Fibroblast of lung (primary cell): Measurements from ENCODE around the gene AVP. TPM values are rescaled to one million over a fixed set of nuclear protein-coding genes. Genes with fewer than 3 reads are reported as not detected.

Experiments
- DNase-seq, 2 donors: peaks; one replicate each; pipeline versions ENCODE4 v3.0.0 to v3.0.0-alpha.2; 2010; ENCODE audit warnings: low read depth in 2 of 2
- H2AFZ ChIP-seq: 2 replicates; pipeline ENCODE4 v1.5.1; 2012; ENCODE audit warnings: low read length, control low read depth, inconsistent platforms
- H3K27ac ChIP-seq: 2 replicates; pipeline ENCODE4 v1.5.1; 2011; ENCODE audit warnings: low read length, control low read depth; ENCODE audit not compliant: insufficient read depth
- H3K27me3 ChIP-seq: 2 replicates; pipeline ENCODE4 v1.5.1; 2011; ENCODE audit warnings: mild to moderate bottlenecking, low read length; ENCODE audit not compliant: control insufficient read depth, insufficient read depth
- H3K36me3 ChIP-seq: 2 replicates; pipeline ENCODE4 v1.5.1; 2011; ENCODE audit warnings: low read length; ENCODE audit not compliant: control insufficient read depth, insufficient read depth
- H3K4me1 ChIP-seq: 2 replicates; pipeline ENCODE4 v1.5.1; 2011; ENCODE audit warnings: low read length; ENCODE audit not compliant: control insufficient read depth, insufficient read depth; ENCODE audit errors: extremely low read depth
- H3K4me2 ChIP-seq: 2 replicates; pipeline ENCODE4 v1.5.1; 2011; ENCODE audit warnings: low read length, control low read depth; ENCODE audit not compliant: insufficient read depth; ENCODE audit errors: extremely low read depth
- H3K4me3 ChIP-seq, 4 experiments: fragments of 200-600 bp in 1 of 4; sonication (generic) in 1 of 4; replicated peaks in 1 of 4; 2 replicates each; pipeline ENCODE4 v1.5.1; 2011 to 2016; ENCODE audit warnings: low read length in 4 of 4, low read depth in 3 of 4, mild to moderate bottlenecking in 3 of 4, control low read depth in 2 of 4, inconsistent platforms in 1 of 4, mixed read lengths in 1 of 4; ENCODE audit not compliant: insufficient read depth in 1 of 4; ENCODE audit errors: control extremely low read depth in 1 of 4
- H3K79me2 ChIP-seq: 2 replicates; pipeline ENCODE4 v1.5.1; 2012; ENCODE audit warnings: mild to moderate bottlenecking, low read length, inconsistent platforms; ENCODE audit not compliant: control insufficient read depth, insufficient read depth
- H3K9ac ChIP-seq: 2 replicates; pipeline ENCODE4 v1.5.1; 2011; ENCODE audit warnings: mild to moderate bottlenecking, low read length, control low read depth; ENCODE audit not compliant: insufficient read depth
- H3K9me3 ChIP-seq: 2 replicates; pipeline ENCODE4 v1.5.1; 2012; ENCODE audit warnings: low read depth, low read length; ENCODE audit not compliant: control insufficient read depth, insufficient read depth
- H4K20me1 ChIP-seq: 2 replicates; pipeline ENCODE4 v1.5.1; 2011; ENCODE audit warnings: low read length; ENCODE audit not compliant: control insufficient read depth, insufficient read depth; ENCODE audit errors: extremely low read depth
- EZH2 ChIP-seq: IDR thresholded peaks from 2 replicates; pipeline ENCODE4 v1.5.1; 2012; ENCODE audit warnings: low read length, control low read depth, mild to moderate bottlenecking; ENCODE audit errors: missing control alignments
- polyA plus RNA-seq, 2 donors: library from polyadenylated mRNA; depleted of rRNA in 1 of 2; stranded (reverse) in 1 of 2; unstranded in 1 of 2; fragments of >200 nt; gene quantifications; 2 replicates each; pipeline ENCODE4 v1.2.1, GENCODE V29; 2011 to 2012; ENCODE audit warnings: missing spikeins in 1 of 2
- total RNA-seq: library from RNA; depleted of rRNA; stranded (reverse); fragments of >200 nt; gene quantifications from 2 replicates; pipeline ENCODE4 v1.2.1, GENCODE V29; 2014
- TF ChIP-seq, protein P1 (sequence below), 2 donors: IDR thresholded peaks in 1 of 2; conservative IDR thresholded peaks in 1 of 2; 1 replicate in 1 of 2; 2 replicates in 1 of 2; pipeline ENCODE4 v1.5.1; 2011 to 2012; ENCODE audit warnings: low read length in 2 of 2, control low read depth in 1 of 2, inconsistent platforms in 1 of 2, low read depth in 1 of 2, mild to moderate bottlenecking in 1 of 2

Gene AVP
- total and polyA plus RNA-seq, 2 donors (not counting 1 experiment from before 2014, with no cell fraction given), result not detected

GRCh38 chr20:3130051-3130600, 45.6 kb upstream of the AVP start:
- DNase-seq, result no peak
- H3K4me1 ChIP-seq, result peaks cover under 1% of the 10 kb centered on the region
- no peaks in the 10 kb centered on the region for H4K20me1 ChIP-seq
- no peaks in the 10 kb centered on the region for H3K36me3 ChIP-seq
- H3K27me3 ChIP-seq, result no peaks in the 10 kb centered on the region
- no peak overlapping the region for H3K27ac ChIP-seq
- TF ChIP-seq, protein P1, sequence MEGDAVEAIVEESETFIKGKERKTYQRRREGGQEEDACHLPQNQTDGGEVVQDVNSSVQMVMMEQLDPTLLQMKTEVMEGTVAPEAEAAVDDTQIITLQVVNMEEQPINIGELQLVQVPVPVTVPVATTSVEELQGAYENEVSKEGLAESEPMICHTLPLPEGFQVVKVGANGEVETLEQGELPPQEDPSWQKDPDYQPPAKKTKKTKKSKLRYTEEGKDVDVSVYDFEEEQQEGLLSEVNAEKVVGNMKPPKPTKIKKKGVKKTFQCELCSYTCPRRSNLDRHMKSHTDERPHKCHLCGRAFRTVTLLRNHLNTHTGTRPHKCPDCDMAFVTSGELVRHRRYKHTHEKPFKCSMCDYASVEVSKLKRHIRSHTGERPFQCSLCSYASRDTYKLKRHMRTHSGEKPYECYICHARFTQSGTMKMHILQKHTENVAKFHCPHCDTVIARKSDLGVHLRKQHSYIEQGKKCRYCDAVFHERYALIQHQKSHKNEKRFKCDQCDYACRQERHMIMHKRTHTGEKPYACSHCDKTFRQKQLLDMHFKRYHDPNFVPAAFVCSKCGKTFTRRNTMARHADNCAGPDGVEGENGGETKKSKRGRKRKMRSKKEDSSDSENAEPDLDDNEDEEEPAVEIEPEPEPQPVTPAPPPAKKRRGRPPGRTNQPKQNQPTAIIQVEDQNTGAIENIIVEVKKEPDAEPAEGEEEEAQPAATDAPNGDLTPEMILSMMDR (conservative IDR thresholded peaks at IDR 0.05 in 1 of 2, IDR thresholded peaks at IDR 0.05 in 1 of 2; ENCODE audit: low read depth in 1 of 2, low read length in 2 of 2), result no peak
- no peak for TF ChIP-seq EZH2
- no peak overlapping the region for H3K4me2 ChIP-seq
- H2AFZ ChIP-seq, result no peak overlapping the region
- no peak overlapping the region for H3K9ac ChIP-seq
- H3K4me3 ChIP-seq, result no peak overlapping the region
- peaks cover under 1% of the 10 kb centered on the region for H3K79me2 ChIP-seq
- no peaks in the 10 kb centered on the region for H3K9me3 ChIP-seq

DNA sequence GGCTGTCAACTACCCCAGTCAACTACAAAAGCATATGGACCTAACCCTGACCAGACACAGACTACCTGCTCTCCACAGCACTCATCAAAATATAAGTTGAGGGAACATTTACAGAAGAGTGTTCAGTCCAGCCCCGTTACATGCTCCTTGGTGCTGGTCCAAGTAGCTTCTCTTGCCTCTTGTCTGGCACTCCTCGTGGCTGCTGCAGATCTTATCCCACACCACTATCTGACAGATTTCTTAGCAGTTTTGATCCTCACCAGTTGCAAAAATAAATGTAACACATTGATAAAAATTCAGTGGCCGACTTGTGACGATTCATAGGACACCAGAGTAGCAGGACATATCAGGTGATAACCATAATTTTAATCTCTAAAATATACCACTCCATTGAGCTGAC, 44.6 kb upstream of the AVP start:
- no peak overlapping the region for H3K9ac ChIP-seq
- no peak for DNase-seq
- no peaks in the 10 kb centered on the region for H3K9me3 ChIP-seq
- no peak overlapping the region for H3K4me2 ChIP-seq
- H3K79me2 ChIP-seq, result no peaks in the 10 kb centered on the region
- no peaks in the 10 kb centered on the region for H3K27me3 ChIP-seq
- no peak overlapping the region for H3K27ac ChIP-seq
- no peaks in the 10 kb centered on the region for H4K20me1 ChIP-seq
- H3K4me1 ChIP-seq, result no peaks in the 10 kb centered on the region
- H3K4me3 ChIP-seq, result no peak overlapping the region
- no peaks in the 10 kb centered on the region for H3K36me3 ChIP-seq
- no peak overlapping the region for H2AFZ ChIP-seq
- TF ChIP-seq, protein P1 (conservative IDR thresholded peaks at IDR 0.05 in 1 of 2, IDR thresholded peaks at IDR 0.05 in 1 of 2; ENCODE audit: low read depth in 1 of 2, low read length in 2 of 2), result no peak
- TF ChIP-seq EZH2, result no peak

DNA sequence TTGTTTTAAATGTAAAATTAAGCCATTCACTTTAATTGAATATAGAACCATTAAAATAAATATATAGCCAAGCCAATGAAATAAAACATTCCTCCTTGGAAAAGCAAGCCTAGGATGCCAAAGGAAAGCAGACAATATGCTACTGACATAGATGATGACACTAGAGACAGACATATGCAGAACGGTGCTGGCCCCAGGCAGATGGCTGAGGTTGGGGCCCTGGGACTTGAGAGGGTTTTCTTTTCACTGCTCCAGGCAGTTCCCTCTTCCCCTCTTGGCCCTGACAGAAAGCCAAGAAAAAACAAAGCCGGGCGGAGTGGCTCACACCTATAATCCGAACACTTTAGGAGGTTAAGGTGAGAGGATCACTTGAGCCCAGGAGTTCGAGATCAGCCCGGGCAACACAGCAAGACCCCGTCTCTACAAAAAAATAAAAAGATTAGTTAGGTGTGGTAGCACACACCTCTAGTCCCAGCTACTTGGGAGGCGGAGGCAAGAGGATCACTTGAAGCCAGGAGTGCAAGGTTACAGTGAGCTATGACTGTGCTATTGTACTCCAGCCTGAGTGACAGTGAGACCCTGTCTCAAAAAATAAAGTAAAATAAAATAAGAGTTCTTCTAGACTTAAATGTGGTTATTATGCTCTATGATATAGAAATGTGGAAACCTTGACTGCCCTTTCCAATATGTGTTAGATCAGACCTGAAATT, 43.9 kb upstream of the AVP start:
- Histone ChIP-seq H3K4me1 (no peaks in the 10 kb centered on the region), H3K36me3 (no peaks in the 10 kb centered on the region), H2AFZ (no peak overlapping the region), H3K27ac (no peak overlapping the region), H3K4me2 (no peak overlapping the region), H3K79me2 (no peaks in the 10 kb centered on the region), H3K27me3 (no peaks in the 10 kb centered on the region), H3K4me3 (no peak overlapping the region), H3K9me3 (no peaks in the 10 kb centered on the region), H4K20me1 (no peaks in the 10 kb centered on the region), H3K9ac (no peak overlapping the region)
- TF ChIP-seq, protein P1 (conservative IDR thresholded peaks at IDR 0.05 in 1 of 2, IDR thresholded peaks at IDR 0.05 in 1 of 2; ENCODE audit: low read depth in 1 of 2, low read length in 2 of 2), result no peak
- TF ChIP-seq EZH2, result no peak
- DNase-seq, result no peak
